A549 treated with RU486 at 1 μM for 4 hours (cell line): ENCODE measurements around the gene VSIG4. TPM values are rescaled to one million over a fixed set of nuclear protein-coding genes. Genes with fewer than 3 reads are reported as not detected.

Source experiments
- total RNA-seq: library from RNA; stranded (reverse); fragments of 200-300 nt; extraction: Qiagen RNA extraction; gene quantifications from 5 replicates; pipeline ENCODE4 v1.2.3, GENCODE V29; 2022; ENCODE audit warnings: low read depth

The VSIG4 gene
- total RNA-seq: not detected in 5 replicates

GRCh38 chrX:66039944-66040343 lies at the start of gene VSIG4:
VSIG4 (minus strand) TSS chrX:66040080; CDS start chrX:66039998, 82 bp downstream.

Other genes with a start within 250 kb of the VSIG4 start
- not detected in 5 replicates for gene HEPH, start 124.2 kb upstream of the VSIG4 start, total RNA-seq